Thyroid gland (tissue), 4 donors: ENCODE data around the gene FNTB.

Experiments
- POLR2A ChIP-seq, 2 donors: fragments of 450-650 bp; IDR thresholded peaks; one replicate each; pipeline ENCODE4 v1.6.1; 2017; ENCODE audit warnings: antibody characterized with exemption in 2 of 2, mild to moderate bottlenecking in 2 of 2, moderate library complexity in 1 of 2
- TF ChIP-seq, protein P1 (sequence below), 6 experiments: fragments of 200-600 bp in 3 of 6; fragments of 450-650 bp in 3 of 6; sonication (generic) in 3 of 6; IDR thresholded peaks; one replicate each; pipeline ENCODE4 v1.5.1; 2016 to 2019; ENCODE audit warnings: antibody characterized with exemption in 6 of 6, mild to moderate bottlenecking in 2 of 6, inconsistent platforms in 1 of 6, moderate library complexity in 1 of 6

DNA sequence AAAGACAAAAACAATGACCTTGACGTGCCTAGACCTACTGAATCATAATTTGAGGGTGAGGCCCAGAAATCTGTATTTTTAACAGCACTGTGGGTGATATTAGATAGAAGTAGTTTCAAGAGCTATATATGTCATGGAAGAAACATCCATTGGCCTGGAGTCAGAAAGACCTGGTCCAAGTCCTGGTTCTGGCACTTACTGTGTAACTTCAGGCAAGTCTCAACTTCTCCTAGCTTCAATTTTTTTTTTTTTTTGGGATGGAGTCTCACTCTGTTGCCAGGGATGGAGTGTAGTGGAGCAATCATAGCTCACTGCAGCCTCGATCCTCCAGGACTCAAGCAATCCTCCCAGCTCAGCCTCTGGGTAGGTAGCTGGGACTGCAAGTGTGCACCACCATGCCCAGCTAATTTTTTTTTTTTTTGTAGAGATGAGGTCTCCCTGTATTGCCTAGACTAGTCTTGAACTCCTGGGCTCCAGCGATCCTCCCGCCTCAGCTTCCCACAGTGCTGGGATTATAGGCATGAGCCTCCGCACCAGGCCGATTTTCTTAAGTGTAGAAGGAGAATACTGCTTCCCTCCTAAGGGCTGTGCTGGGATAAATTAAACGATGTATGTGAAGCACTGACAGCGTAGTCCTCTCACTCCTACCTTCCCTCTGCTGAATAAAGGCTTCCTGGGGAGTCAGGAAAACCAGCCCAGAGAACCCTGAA lies 29.8 kb upstream of the FNTB start:
- TF ChIP-seq, protein P1, sequence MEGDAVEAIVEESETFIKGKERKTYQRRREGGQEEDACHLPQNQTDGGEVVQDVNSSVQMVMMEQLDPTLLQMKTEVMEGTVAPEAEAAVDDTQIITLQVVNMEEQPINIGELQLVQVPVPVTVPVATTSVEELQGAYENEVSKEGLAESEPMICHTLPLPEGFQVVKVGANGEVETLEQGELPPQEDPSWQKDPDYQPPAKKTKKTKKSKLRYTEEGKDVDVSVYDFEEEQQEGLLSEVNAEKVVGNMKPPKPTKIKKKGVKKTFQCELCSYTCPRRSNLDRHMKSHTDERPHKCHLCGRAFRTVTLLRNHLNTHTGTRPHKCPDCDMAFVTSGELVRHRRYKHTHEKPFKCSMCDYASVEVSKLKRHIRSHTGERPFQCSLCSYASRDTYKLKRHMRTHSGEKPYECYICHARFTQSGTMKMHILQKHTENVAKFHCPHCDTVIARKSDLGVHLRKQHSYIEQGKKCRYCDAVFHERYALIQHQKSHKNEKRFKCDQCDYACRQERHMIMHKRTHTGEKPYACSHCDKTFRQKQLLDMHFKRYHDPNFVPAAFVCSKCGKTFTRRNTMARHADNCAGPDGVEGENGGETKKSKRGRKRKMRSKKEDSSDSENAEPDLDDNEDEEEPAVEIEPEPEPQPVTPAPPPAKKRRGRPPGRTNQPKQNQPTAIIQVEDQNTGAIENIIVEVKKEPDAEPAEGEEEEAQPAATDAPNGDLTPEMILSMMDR (IDR thresholded peaks at IDR 0.05): no peak
- TF ChIP-seq POLR2A (IDR thresholded peaks at IDR 0.05): no peak
